Calu3 (cell line): ENCODE measurements around the gene CFAP97D1. TPM values are rescaled to one million over a fixed set of nuclear protein-coding genes. Genes with fewer than 3 reads are reported as not detected.

Source experiments
- BruUV-seq: library from RNA; stranded (reverse); fragments of 400-500 nt; replicated peaks from 2 replicates; lab custom pipeline; 2021; lab: Mats Ljungman, UMichigan
- CTCF ChIA-PET: fragments of 300-600 bp; sonication (Branson Sonifier 250); formaldehyde crosslinking; loops from one replicate; lab custom pipeline; 2022; ENCODE audit warnings: antibody characterized with exemption; lab: Charles Lee
- DNase-seq: peaks from one replicate; pipeline ENCODE4 v3.0.0; 2022
- H3K27ac Mint-ChIP-seq: one replicate; pipeline ENCODE4 v1.8.0; 2022; ENCODE audit warnings: mixed read lengths; ENCODE audit not compliant: unreplicated experiment
- H3K27me3 Mint-ChIP-seq: one replicate; pipeline ENCODE4 v1.8.0; 2022; ENCODE audit warnings: mixed read lengths; ENCODE audit not compliant: unreplicated experiment
- H3K36me3 Mint-ChIP-seq: one replicate; pipeline ENCODE4 v1.8.0; 2022; ENCODE audit warnings: mild to moderate bottlenecking, moderate library complexity, mixed read lengths; ENCODE audit not compliant: insufficient read depth, unreplicated experiment
- H3K4me1 Mint-ChIP-seq: one replicate; pipeline ENCODE4 v1.8.0; 2022; ENCODE audit warnings: mild to moderate bottlenecking, low read depth, mixed read lengths; ENCODE audit not compliant: unreplicated experiment
- H3K4me3 Mint-ChIP-seq: one replicate; pipeline ENCODE4 v1.8.0; 2022; ENCODE audit warnings: mild to moderate bottlenecking, low read depth, moderate library complexity, mixed read lengths; ENCODE audit not compliant: unreplicated experiment
- H3K9me3 Mint-ChIP-seq: one replicate; pipeline ENCODE4 v1.8.0; 2022; ENCODE audit warnings: low read depth, mixed read lengths; ENCODE audit not compliant: unreplicated experiment
- CTCF ChIP-seq: fragments of 200-600 bp; IDR thresholded peaks from one replicate; pipeline ENCODE4 v1.8.0; 2022; ENCODE audit warnings: antibody characterized with exemption; ENCODE audit not compliant: unreplicated experiment
- intact Hi-C: fragments of 100-400 bp; cut with micrococcal nuclease; formaldehyde crosslinking; loops from one replicate; pipeline ENCODE4 v1.10.0; 2022; ENCODE audit not compliant: unreplicated experiment
- total RNA-seq: library from RNA; stranded (reverse); gene quantifications from 2 replicates; pipeline ENCODE4 v1.2.3, GENCODE V29; 2022

Gene CFAP97D1
- total RNA-seq, 1 experiment from 2014 or later = not detected

- no peaks in the 10 kb centered on the region for H3K9me3 Mint-ChIP-seq
- no peak for DNase-seq
- H3K4me3 Mint-ChIP-seq = no peak overlapping the region
- no peak overlapping the region for H3K27ac Mint-ChIP-seq
- intact Hi-C loops = no loop called here
- TF ChIP-seq CTCF = no peak
- no peaks in the 10 kb centered on the region for H3K4me1 Mint-ChIP-seq
- no TSS peak for BruUV-seq
- no peaks in the 10 kb centered on the region for H3K27me3 Mint-ChIP-seq
- CTCF ChIA-PET = no interaction called here
- peaks cover 7% of the 10 kb centered on the region for H3K36me3 Mint-ChIP-seq
Observed at GRCh38 chr17:43808076-43808475, 27.8 kb downstream of the CFAP97D1 start.

GRCh38 chr17:43809121-43809520 is 28.9 kb downstream of the CFAP97D1 start:
- H3K27me3 Mint-ChIP-seq = no peaks in the 10 kb centered on the region
- H3K4me1 Mint-ChIP-seq = no peaks in the 10 kb centered on the region
- H3K36me3 Mint-ChIP-seq = peaks cover 11% of the 10 kb centered on the region
- no peak overlapping the region for H3K27ac Mint-ChIP-seq
- no TSS peak for BruUV-seq
- no peaks in the 10 kb centered on the region for H3K9me3 Mint-ChIP-seq
- CTCF ChIA-PET = no interaction called here
- H3K4me3 Mint-ChIP-seq = no peak overlapping the region
- no peak for TF ChIP-seq CTCF
- intact Hi-C loops = no loop called here
- DNase-seq = no peak

GRCh38 chr17:43810226-43810715 is 30.0 kb downstream of the CFAP97D1 start:
- no TSS peak for BruUV-seq
- no peak for DNase-seq
- CTCF ChIA-PET = interaction anchor here (0.6 kb wide), 1 partner anchor 32 kb away, joined by 5 read pairs; no protein-coding TSS in a partner anchor
- H3K9me3 Mint-ChIP-seq = no peaks in the 10 kb centered on the region
- TF ChIP-seq CTCF = no peak
- intact Hi-C loops = no loop called here
- no peaks in the 10 kb centered on the region for H3K27me3 Mint-ChIP-seq
- no peak overlapping the region for H3K27ac Mint-ChIP-seq
- peaks cover 16% of the 10 kb centered on the region for H3K36me3 Mint-ChIP-seq
- H3K4me1 Mint-ChIP-seq = peaks cover 9% of the 10 kb centered on the region
- H3K4me3 Mint-ChIP-seq = no peak overlapping the region

- CTCF ChIA-PET = no interaction called here
- no peak for DNase-seq
- intact Hi-C loops = no loop called here
- Mint-ChIP-seq H3K4me1 (peaks cover 9% of the 10 kb centered on the region), H3K36me3 (peaks cover 18% of the 10 kb centered on the region), H3K4me3 (no peak overlapping the region), H3K9me3 (no peaks in the 10 kb centered on the region), H3K27ac (no peak overlapping the region), H3K27me3 (no peaks in the 10 kb centered on the region)
- no TSS peak for BruUV-seq
- no peak for TF ChIP-seq CTCF
Observed at GRCh38 chr17:43810823-43811222, 30.6 kb downstream of the CFAP97D1 start.
